ENCODE measurements around the gene LGR4. TPM values are rescaled to one million over a fixed set of nuclear protein-coding genes. Genes with fewer than 3 reads are reported as not detected.

LGR4 gene
- total RNA-seq, 1 donor from 2014 or later: 36.2 TPM

DNA sequence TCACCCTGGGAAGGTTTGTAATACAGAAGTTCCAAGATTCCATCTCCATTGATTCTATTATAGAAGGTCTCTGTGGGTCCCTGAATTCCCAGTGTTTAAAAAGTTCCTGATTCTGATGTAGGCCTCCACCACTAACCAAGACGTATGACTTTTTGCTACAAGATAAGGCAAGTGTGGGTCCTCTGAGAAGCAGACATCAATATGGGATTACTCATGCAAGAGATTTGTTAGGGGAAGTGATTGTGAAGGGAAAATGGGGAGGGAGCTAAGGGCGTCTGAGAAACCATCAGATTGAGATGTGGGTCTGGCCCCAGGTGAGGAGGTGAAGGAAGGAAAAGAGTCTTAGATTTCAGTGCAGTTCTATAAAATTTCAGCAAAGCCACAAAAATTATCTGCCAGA is 10.2 kb upstream of the LGR4 start:
- Mint-ChIP-seq H3K9me3 (ENCODE audit: low read depth) (no peaks in the 10 kb centered on the region), H3K4me1 (ENCODE audit: low read depth) (peaks cover 7% of the 10 kb centered on the region), H3K36me3 (ENCODE audit: low read depth) (no peaks in the 10 kb centered on the region), H3K27me3 (ENCODE audit: low read depth) (no peaks in the 10 kb centered on the region), H3K27ac (ENCODE audit: unreplicated experiment) (no peak overlapping the region), H3K4me3 (ENCODE audit: unreplicated experiment) (no peak overlapping the region)
- no peak for DNase-seq (ENCODE audit: low spot score)
- TF ChIP-seq CTCF (IDR thresholded peaks at IDR 0.05): no peak

DNA sequence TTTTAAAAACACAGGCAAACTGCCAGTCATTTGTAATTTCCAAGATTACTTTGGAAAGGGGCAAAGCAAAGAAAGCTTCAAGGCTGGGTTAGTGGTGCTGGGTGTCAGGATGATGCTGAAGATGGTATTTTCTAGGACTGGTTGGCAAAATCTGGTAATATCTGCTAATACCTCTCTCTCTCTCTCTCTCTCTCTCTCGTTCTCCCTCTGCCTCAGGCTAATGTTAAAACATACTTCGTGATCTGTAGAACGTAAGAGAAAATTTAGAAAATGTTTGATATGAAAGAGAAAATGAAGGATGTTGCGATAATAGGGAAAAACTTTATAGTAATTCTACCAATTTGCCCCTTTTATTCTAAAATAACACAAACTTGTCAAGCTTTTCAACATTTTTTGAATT is 9.4 kb upstream of the LGR4 start:
- H3K36me3 Mint-ChIP-seq (ENCODE audit: low read depth): no peaks in the 10 kb centered on the region
- TF ChIP-seq CTCF (IDR thresholded peaks at IDR 0.05): no peak

DNA sequence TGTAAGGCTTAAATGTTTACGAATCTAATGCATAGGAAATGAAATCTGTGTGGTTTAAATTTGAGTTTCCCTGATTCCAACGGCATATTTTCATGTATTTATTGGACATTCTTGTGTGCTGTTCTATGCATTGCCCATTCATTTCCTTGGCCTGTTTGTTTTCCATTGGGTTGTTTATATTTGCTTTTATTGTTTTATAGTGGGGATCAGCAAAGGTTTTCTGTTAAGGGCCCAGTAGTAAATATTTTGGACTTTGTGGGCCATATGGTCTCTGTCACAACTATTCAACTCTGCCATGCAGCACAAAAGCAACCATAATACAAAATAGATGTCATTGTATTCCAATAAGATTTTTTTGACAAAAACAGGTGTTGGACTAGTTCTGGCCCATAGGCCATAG is 5.2 kb upstream of the LGR4 start:
- Mint-ChIP-seq H3K27ac (ENCODE audit: unreplicated experiment) (no peak overlapping the region), H3K4me1 (ENCODE audit: low read depth) (peaks cover 16% of the 10 kb centered on the region), H3K9me3 (ENCODE audit: low read depth) (no peaks in the 10 kb centered on the region), H3K36me3 (ENCODE audit: low read depth) (no peaks in the 10 kb centered on the region), H3K27me3 (ENCODE audit: low read depth) (no peaks in the 10 kb centered on the region), H3K4me3 (ENCODE audit: unreplicated experiment) (no peak overlapping the region)
- TF ChIP-seq CTCF (IDR thresholded peaks at IDR 0.05): no peak
- DNase-seq (ENCODE audit: low spot score): no peak

More for the DNA sequence above, 9.4 kb upstream of the LGR4 start:
- peaks cover 7% of the 10 kb centered on the region for H3K4me1 Mint-ChIP-seq (ENCODE audit: low read depth)
- no peak overlapping the region for H3K27ac Mint-ChIP-seq (ENCODE audit: unreplicated experiment)
- DNase-seq (ENCODE audit: low spot score): no peak
- no peak overlapping the region for H3K4me3 Mint-ChIP-seq (ENCODE audit: unreplicated experiment)
- no peaks in the 10 kb centered on the region for H3K27me3 Mint-ChIP-seq (ENCODE audit: low read depth)
- H3K9me3 Mint-ChIP-seq (ENCODE audit: low read depth): no peaks in the 10 kb centered on the region

GRCh38 chr11:27477243-27477642 is 4.7 kb upstream of the LGR4 start:
- Mint-ChIP-seq H3K4me3 (ENCODE audit: unreplicated experiment) (no peak overlapping the region), H3K27me3 (ENCODE audit: low read depth) (no peaks in the 10 kb centered on the region), H3K27ac (ENCODE audit: unreplicated experiment) (no peak overlapping the region), H3K36me3 (ENCODE audit: low read depth) (no peaks in the 10 kb centered on the region), H3K9me3 (ENCODE audit: low read depth) (no peaks in the 10 kb centered on the region), H3K4me1 (ENCODE audit: low read depth) (peaks cover 19% of the 10 kb centered on the region)
- TF ChIP-seq CTCF (IDR thresholded peaks at IDR 0.05): no peak
- no peak for DNase-seq (ENCODE audit: low spot score)

DNA sequence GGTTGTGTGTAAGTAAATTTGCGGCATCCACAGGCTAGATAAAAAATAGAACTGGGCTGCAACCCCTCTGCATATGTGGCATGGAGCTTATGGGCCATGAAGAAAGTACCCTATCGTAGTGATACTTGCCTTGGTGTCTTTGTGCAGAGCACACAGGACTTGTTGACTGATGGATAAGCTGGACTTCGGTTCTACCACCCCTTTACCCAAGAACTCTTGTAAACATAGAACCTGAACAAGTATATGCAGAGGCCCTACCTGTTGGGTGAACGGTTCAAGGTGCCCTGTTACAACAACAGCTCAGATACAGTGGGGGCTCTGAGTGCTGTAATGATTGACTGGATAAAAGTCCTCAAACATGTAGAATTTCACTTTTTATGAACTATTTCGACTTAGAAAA is 3.0 kb upstream of the LGR4 start:
- Mint-ChIP-seq H3K27ac (ENCODE audit: unreplicated experiment) (no peak overlapping the region), H3K27me3 (ENCODE audit: low read depth) (no peaks in the 10 kb centered on the region), H3K4me1 (ENCODE audit: low read depth) (peaks cover 17% of the 10 kb centered on the region), H3K9me3 (ENCODE audit: low read depth) (no peaks in the 10 kb centered on the region), H3K36me3 (ENCODE audit: low read depth) (no peaks in the 10 kb centered on the region), H3K4me3 (ENCODE audit: unreplicated experiment) (no peak overlapping the region)
- DNase-seq (ENCODE audit: low spot score): no peak
- no peak for TF ChIP-seq CTCF (IDR thresholded peaks at IDR 0.05)

All from chondrocyte (in vitro differentiated cells).